PC-9 (cell line): Measurements from ENCODE around the gene PRKAG2. TPM values are rescaled to one million over a fixed set of nuclear protein-coding genes. Genes with fewer than 3 reads are reported as not detected.
A peak's percentile ranks its signal among the peaks of the same experiment; 100 is the strongest.

Experiments
- BruUV-seq: library from RNA; stranded (reverse); fragments of 400-500 nt; replicated peaks from 2 replicates; lab custom pipeline; 2021; lab: Mats Ljungman, UMichigan
- CTCF ChIA-PET: fragments of 300-600 bp; sonication (Branson Sonifier 250); formaldehyde crosslinking; loops from one replicate; lab custom pipeline; 2022; ENCODE audit warnings: antibody characterized with exemption; lab: Charles Lee
- POLR2A ChIA-PET: fragments of 300-600 bp; sonication (Branson Sonifier 250); formaldehyde crosslinking; loops from one replicate; lab custom pipeline; 2022; ENCODE audit warnings: antibody characterized with exemption; ENCODE audit not compliant: unreplicated experiment; lab: Charles Lee
- DNase-seq, 2 experiments: peaks; one replicate each; pipeline versions ENCODE4 v3.0.0 to v3.0.0-alpha.2; 2015 to 2022; ENCODE audit warnings: mixed read lengths in 1 of 2
- H2AFZ ChIP-seq: fragments of 200-600 bp; sonication (generic); 2 replicates; pipeline ENCODE4 v1.8.1; 2017; ENCODE audit warnings: antibody characterized with exemption
- H3F3A ChIP-seq: fragments of 200-600 bp; sonication (generic); 2 replicates; pipeline ENCODE4 v1.8.1; 2017; ENCODE audit warnings: antibody characterized with exemption, mild to moderate bottlenecking, low read depth; ENCODE audit not compliant: insufficient read depth
- H3K27ac ChIP-seq: fragments of 200-600 bp; sonication (generic); 2 replicates; pipeline ENCODE4 v1.6.1; 2016; ENCODE audit warnings: mixed run types
- H3K27me3 ChIP-seq: fragments of 200-600 bp; sonication (generic); 2 replicates; pipeline ENCODE4 v1.6.1; 2016; ENCODE audit warnings: low read depth, mixed run types; ENCODE audit not compliant: insufficient read depth
- H3K36me3 ChIP-seq: fragments of 200-600 bp; sonication (generic); 2 replicates; pipeline ENCODE4 v1.6.1; 2016; ENCODE audit warnings: low read depth, mixed run types
- H3K4me1 ChIP-seq: fragments of 200-600 bp; sonication (generic); replicated peaks from 2 replicates; pipeline ENCODE4 v1.6.1; 2016; ENCODE audit warnings: mixed run types; ENCODE audit not compliant: insufficient read depth
- H3K4me2 ChIP-seq: fragments of 200-600 bp; sonication (generic); 2 replicates; pipeline ENCODE4 v1.6.1; 2017; ENCODE audit warnings: mixed run types
- H3K4me3 ChIP-seq: fragments of 200-600 bp; sonication (generic); 2 replicates; pipeline ENCODE4 v1.6.1; 2016; ENCODE audit warnings: mixed run types
- H3K79me2 ChIP-seq: fragments of 200-600 bp; sonication (generic); 2 replicates; pipeline ENCODE4 v1.6.1; 2017; ENCODE audit warnings: low read depth, mixed run types
- H3K9me2 ChIP-seq: fragments of 200-600 bp; sonication (generic); 2 replicates; pipeline ENCODE4 v1.8.1; 2017; ENCODE audit warnings: mild to moderate bottlenecking; ENCODE audit not compliant: insufficient read depth
- H3K9me3 ChIP-seq: fragments of 200-600 bp; sonication (generic); 2 replicates; pipeline ENCODE4 v1.8.1; 2016; ENCODE audit warnings: low read depth; ENCODE audit not compliant: insufficient read depth
- H4K20me1 ChIP-seq: fragments of 200-600 bp; sonication (generic); 2 replicates; pipeline ENCODE4 v1.8.1; 2017; ENCODE audit not compliant: insufficient read depth
- CTCF ChIP-seq: fragments of 200-600 bp; sonication (generic); conservative IDR thresholded peaks from 2 replicates; pipeline ENCODE4 v1.6.1; 2017; ENCODE audit warnings: mixed run types, antibody characterized with exemption, mild to moderate bottlenecking, moderate library complexity
- EZH2 ChIP-seq: fragments of 200-600 bp; sonication (generic); IDR thresholded peaks from 2 replicates; pipeline ENCODE4 v1.8.0; 2017; ENCODE audit warnings: antibody characterized with exemption, low read depth
- intact Hi-C: fragments of 100-400 bp; cut with micrococcal nuclease; formaldehyde crosslinking; loops from one replicate; pipeline ENCODE4 v1.10.0; 2022; ENCODE audit not compliant: unreplicated experiment
- total RNA-seq: library from RNA; stranded (reverse); gene quantifications from 2 replicates; pipeline ENCODE4 v1.2.3, GENCODE V29; 2021

The PRKAG2 gene
- total RNA-seq, 1 experiment from 2014 or later = 37.3 TPM

GRCh38 chr7:151673216-151673615 is 203.7 kb downstream of the PRKAG2 start:
- Histone ChIP-seq H3F3A (peaks cover 12% of the 10 kb centered on the region; the same call in 1 of the 2 replicates), H3K9me2 (no peaks in the 10 kb centered on the region), H3K4me1 (peaks cover 20% of the 10 kb centered on the region), H3K36me3 (no peaks in the 10 kb centered on the region), H2AFZ (no peak overlapping the region), H3K4me2 (no peak overlapping the region), H4K20me1 (no peaks in the 10 kb centered on the region), H3K4me3 (no peak overlapping the region), H3K27ac (no peak overlapping the region), H3K9me3 (no peaks in the 10 kb centered on the region), H3K27me3 (no peaks in the 10 kb centered on the region), H3K79me2 (no peaks in the 10 kb centered on the region)
- ChIA-PET CTCF (no interaction called here), POLR2A (no interaction called here)
- intact Hi-C loops = no loop called here
- no peak for DNase-seq
- TF ChIP-seq EZH2 (no peak), CTCF (no peak)
- no TSS peak for BruUV-seq

GRCh38 chr7:151672716-151673115 is 204.2 kb downstream of the PRKAG2 start:
- no peaks in the 10 kb centered on the region for H3K9me3 ChIP-seq
- no peak for DNase-seq
- ChIA-PET CTCF (no interaction called here), POLR2A (no interaction called here)
- no peak overlapping the region for H3K27ac ChIP-seq
- H3F3A ChIP-seq = peaks cover 12% of the 10 kb centered on the region; the same call in 1 of the 2 replicates
- H3K9me2 ChIP-seq = no peaks in the 10 kb centered on the region
- no peaks in the 10 kb centered on the region for H3K27me3 ChIP-seq
- H3K4me1 ChIP-seq = peaks cover 16% of the 10 kb centered on the region
- intact Hi-C loops = no loop called here
- no peak overlapping the region for H3K4me2 ChIP-seq
- H2AFZ ChIP-seq = no peak overlapping the region
- no peaks in the 10 kb centered on the region for H3K79me2 ChIP-seq
- no peak overlapping the region for H3K4me3 ChIP-seq
- BruUV-seq = no TSS peak
- no peaks in the 10 kb centered on the region for H3K36me3 ChIP-seq
- no peaks in the 10 kb centered on the region for H4K20me1 ChIP-seq
- TF ChIP-seq EZH2 (no peak), CTCF (no peak)

- H3K4me1 ChIP-seq = peaks cover 4% of the 10 kb centered on the region
- H3K27me3 ChIP-seq = no peaks in the 10 kb centered on the region
- H3K36me3 ChIP-seq = no peaks in the 10 kb centered on the region
- H3K9me3 ChIP-seq = no peaks in the 10 kb centered on the region
- DNase-seq = peak in 1 of 2 experiments; percentile 49
- H3K79me2 ChIP-seq = no peaks in the 10 kb centered on the region
- H3K9me2 ChIP-seq = no peaks in the 10 kb centered on the region
- BruUV-seq = no TSS peak
- H3K4me2 ChIP-seq = no peak overlapping the region
- TF ChIP-seq CTCF (no peak), EZH2 (no peak)
- CTCF ChIA-PET = no interaction called here
- H2AFZ ChIP-seq = no peak overlapping the region
- no peak overlapping the region for H3K27ac ChIP-seq
- H3F3A ChIP-seq = peaks cover 2% of the 10 kb centered on the region; the same call in 1 of the 2 replicates
- intact Hi-C loops = no loop called here
- no peaks in the 10 kb centered on the region for H4K20me1 ChIP-seq
- POLR2A ChIA-PET = no interaction called here
- H3K4me3 ChIP-seq = no peak overlapping the region
Measured at GRCh38 chr7:151671514-151671913, 205.4 kb downstream of the PRKAG2 start.
